ENCODE data around the gene ERRFI1.

ERRFI1 gene

GRCh38 chr1:8018492-8019228 lies 7.4 kb downstream of the ERRFI1 start:
- no peak for DNase-seq (ENCODE audit: low spot score)

- no peak for DNase-seq (ENCODE audit: low spot score)
These were observed 8.5 kb downstream of the ERRFI1 start for GRCh38 chr1:8017495-8018197.

- no peak for DNase-seq (ENCODE audit: low spot score)
These were observed 9.2 kb downstream of the ERRFI1 start for GRCh38 chr1:8016895-8017241.

GRCh38 chr1:8016210-8016894 lies 9.8 kb downstream of the ERRFI1 start:
- DNase-seq (ENCODE audit: low spot score), result no peak

- DNase-seq (ENCODE audit: low spot score), result no peak
These were observed 10.3 kb downstream of the ERRFI1 start for GRCh38 chr1:8015809-8016165.

- peak; percentile 66 for DNase-seq (ENCODE audit: low spot score)
These were observed 10.9 kb downstream of the ERRFI1 start for GRCh38 chr1:8015036-8015808.

GRCh38 chr1:8014381-8014988 lies 11.6 kb downstream of the ERRFI1 start:
- no peak for DNase-seq (ENCODE audit: low spot score)

- DNase-seq (ENCODE audit: low spot score), result no peak
These were observed 12.3 kb downstream of the ERRFI1 start for GRCh38 chr1:8013800-8014199.

- DNase-seq (ENCODE audit: low spot score), result no peak
These were observed 12.7 kb downstream of the ERRFI1 start for GRCh38 chr1:8013399-8013798.

- DNase-seq (ENCODE audit: low spot score), result no peak
These were observed 13.2 kb downstream of the ERRFI1 start for GRCh38 chr1:8012955-8013354.

- DNase-seq (ENCODE audit: low spot score), result no peak
These were observed 13.9 kb downstream of the ERRFI1 start for GRCh38 chr1:8011923-8012858.

GRCh38 chr1:8011016-8011415 lies 15.1 kb downstream of the ERRFI1 start:
- no peak for DNase-seq (ENCODE audit: low spot score)

GRCh38 chr1:8010080-8010664 lies 15.9 kb downstream of the ERRFI1 start:
- DNase-seq (ENCODE audit: low spot score), result no peak

- DNase-seq (ENCODE audit: low spot score), result no peak
These were observed 16.8 kb downstream of the ERRFI1 start for GRCh38 chr1:8009043-8010002.

- no peak for DNase-seq (ENCODE audit: low spot score)
These were observed 19.8 kb downstream of the ERRFI1 start for GRCh38 chr1:8006037-8006963.

- peak; percentile 80 for DNase-seq (ENCODE audit: low spot score)
These were observed 21.1 kb downstream of the ERRFI1 start for GRCh38 chr1:8004803-8005573.

GRCh38 chr1:8004113-8004802 lies 21.9 kb downstream of the ERRFI1 start:
- no peak for DNase-seq (ENCODE audit: low spot score)
